Measurements from ENCODE around the gene SBF2.

DNA sequence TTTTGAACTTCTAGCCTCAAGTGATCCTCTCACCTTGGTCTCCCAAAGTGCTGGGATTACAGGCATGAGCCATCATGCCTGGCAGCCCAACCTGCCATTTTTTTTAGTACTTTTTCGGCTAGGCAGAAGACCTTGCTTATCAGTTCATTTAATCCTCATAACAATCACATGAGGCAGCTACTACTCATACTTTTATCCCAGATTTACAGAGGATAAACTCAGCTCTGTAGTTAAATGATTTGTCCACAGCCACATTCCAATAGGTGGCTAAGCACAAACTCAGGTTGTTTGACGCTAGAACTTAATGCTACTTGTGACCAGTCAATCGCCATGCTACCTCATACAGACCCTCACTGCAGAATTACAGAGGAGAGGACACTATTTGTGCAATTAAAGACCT, 28.1 kb downstream of the SBF2 start:
- TF ChIP-seq, protein P1, sequence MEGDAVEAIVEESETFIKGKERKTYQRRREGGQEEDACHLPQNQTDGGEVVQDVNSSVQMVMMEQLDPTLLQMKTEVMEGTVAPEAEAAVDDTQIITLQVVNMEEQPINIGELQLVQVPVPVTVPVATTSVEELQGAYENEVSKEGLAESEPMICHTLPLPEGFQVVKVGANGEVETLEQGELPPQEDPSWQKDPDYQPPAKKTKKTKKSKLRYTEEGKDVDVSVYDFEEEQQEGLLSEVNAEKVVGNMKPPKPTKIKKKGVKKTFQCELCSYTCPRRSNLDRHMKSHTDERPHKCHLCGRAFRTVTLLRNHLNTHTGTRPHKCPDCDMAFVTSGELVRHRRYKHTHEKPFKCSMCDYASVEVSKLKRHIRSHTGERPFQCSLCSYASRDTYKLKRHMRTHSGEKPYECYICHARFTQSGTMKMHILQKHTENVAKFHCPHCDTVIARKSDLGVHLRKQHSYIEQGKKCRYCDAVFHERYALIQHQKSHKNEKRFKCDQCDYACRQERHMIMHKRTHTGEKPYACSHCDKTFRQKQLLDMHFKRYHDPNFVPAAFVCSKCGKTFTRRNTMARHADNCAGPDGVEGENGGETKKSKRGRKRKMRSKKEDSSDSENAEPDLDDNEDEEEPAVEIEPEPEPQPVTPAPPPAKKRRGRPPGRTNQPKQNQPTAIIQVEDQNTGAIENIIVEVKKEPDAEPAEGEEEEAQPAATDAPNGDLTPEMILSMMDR (IDR thresholded peaks at IDR 0.05): no peak
- TF ChIP-seq POLR2A (IDR thresholded peaks at IDR 0.05): no peak
